Osteoblast (primary cell): ENCODE measurements around the gene TUBB. TPM values are rescaled to one million over a fixed set of nuclear protein-coding genes. Genes with fewer than 3 reads are reported as not detected.

Source experiments
- DNase-seq: peaks from one replicate; pipeline ENCODE4 v3.0.0; 2011; ENCODE audit warnings: low spot score, mixed read lengths; ENCODE audit not compliant: insufficient read length; ENCODE audit errors: missing footprints
- H2AFZ ChIP-seq: 2 replicates; pipeline ENCODE4 v1.6.0; 2011; ENCODE audit warnings: mild to moderate bottlenecking, low read length
- H3K27ac ChIP-seq: 2 replicates; pipeline ENCODE4 v1.5.1; 2011; ENCODE audit warnings: mild to moderate bottlenecking, low read depth, low read length, moderate library complexity
- H3K27me3 ChIP-seq: 2 replicates; pipeline ENCODE4 v1.6.0; 2012; ENCODE audit warnings: mild to moderate bottlenecking, control low read depth, inconsistent platforms, low read length, moderate library complexity; ENCODE audit not compliant: insufficient read depth
- H3K36me3 ChIP-seq: 2 replicates; pipeline ENCODE4 v1.5.1; 2011; ENCODE audit warnings: mild to moderate bottlenecking, low read length, control low read depth, moderate library complexity; ENCODE audit not compliant: insufficient read depth
- H3K4me1 ChIP-seq: 2 replicates; pipeline ENCODE4 v1.5.1; 2011; ENCODE audit warnings: mild to moderate bottlenecking, low read length, control low read depth, moderate library complexity; ENCODE audit not compliant: insufficient read depth
- H3K4me2 ChIP-seq: 2 replicates; pipeline ENCODE4 v1.6.0; 2011; ENCODE audit warnings: mild to moderate bottlenecking, low read length; ENCODE audit not compliant: insufficient read depth
- H3K4me3 ChIP-seq: fragments of 200-600 bp; sonication (generic); 3 replicates; pipeline ENCODE4 v1.5.1; 2012; ENCODE audit warnings: mild to moderate bottlenecking, low read length, inconsistent platforms; ENCODE audit not compliant: insufficient read depth
- H3K79me2 ChIP-seq: 2 replicates; pipeline ENCODE4 v1.6.0; 2012; ENCODE audit warnings: mild to moderate bottlenecking, low read length, control low read depth, inconsistent platforms; ENCODE audit not compliant: insufficient read depth
- H3K9me3 ChIP-seq: 2 replicates; pipeline ENCODE4 v1.5.1; 2011; ENCODE audit warnings: low read depth, low read length, control low read depth
- H4K20me1 ChIP-seq: 2 replicates; pipeline ENCODE4 v1.6.0; 2012; ENCODE audit warnings: mild to moderate bottlenecking, low read length, control low read depth; ENCODE audit not compliant: insufficient read depth
- CTCF ChIP-seq: IDR thresholded peaks from 2 replicates; pipeline ENCODE4 v1.5.1; 2011; ENCODE audit warnings: mild to moderate bottlenecking, low read depth, low read length, moderate library complexity; ENCODE audit errors: extremely low read depth
- total RNA-seq: library from RNA; depleted of rRNA; stranded (reverse); fragments of >200 nt; gene quantifications from 2 replicates; pipeline ENCODE4 v1.2.3, GENCODE V29; 2012

TUBB gene
- total RNA-seq, 1 donor: 509 TPM

GRCh38 chr6:30703821-30704220 is 16.3 kb upstream of the TUBB start:
- Histone ChIP-seq H3K27ac (no peak overlapping the region), H3K4me2 (no peak overlapping the region), H3K4me3 (no peak overlapping the region), H3K4me1 (peaks cover 6% of the 10 kb centered on the region), H2AFZ (no peak overlapping the region), H4K20me1 (no peaks in the 10 kb centered on the region), H3K27me3 (no peaks in the 10 kb centered on the region), H3K36me3 (peaks cover 55% of the 10 kb centered on the region), H3K9me3 (no peaks in the 10 kb centered on the region), H3K79me2 (no peaks in the 10 kb centered on the region)
- DNase-seq: no peak
- TF ChIP-seq CTCF: no peak

- Histone ChIP-seq H3K4me1 (peaks cover 6% of the 10 kb centered on the region), H3K27me3 (no peaks in the 10 kb centered on the region), H2AFZ (no peak overlapping the region), H3K9me3 (no peaks in the 10 kb centered on the region), H3K36me3 (peaks cover 63% of the 10 kb centered on the region), H3K4me2 (no peak overlapping the region), H4K20me1 (no peaks in the 10 kb centered on the region), H3K4me3 (no peak overlapping the region), H3K27ac (no peak overlapping the region), H3K79me2 (no peaks in the 10 kb centered on the region)
- no peak for TF ChIP-seq CTCF
- no peak for DNase-seq
These were observed 14.5 kb upstream of the TUBB start for GRCh38 chr6:30705620-30706019.

GRCh38 chr6:30707281-30707850 is 12.8 kb upstream of the TUBB start:
- H3K36me3 ChIP-seq: peaks cover 77% of the 10 kb centered on the region
- H3K27me3 ChIP-seq: no peaks in the 10 kb centered on the region
- no peaks in the 10 kb centered on the region for H4K20me1 ChIP-seq
- H3K4me1 ChIP-seq: peaks cover 6% of the 10 kb centered on the region
- H3K79me2 ChIP-seq: no peaks in the 10 kb centered on the region
- TF ChIP-seq CTCF: no peak
- no peak overlapping the region for H3K4me3 ChIP-seq
- no peak overlapping the region for H3K4me2 ChIP-seq
- no peaks in the 10 kb centered on the region for H3K9me3 ChIP-seq
- no peak for DNase-seq
- no peak overlapping the region for H3K27ac ChIP-seq
- no peak overlapping the region for H2AFZ ChIP-seq

- no peak overlapping the region for H3K4me3 ChIP-seq
- no peak for DNase-seq
- TF ChIP-seq CTCF: no peak
- H3K4me2 ChIP-seq: no peak overlapping the region
- no peak overlapping the region for H2AFZ ChIP-seq
- H4K20me1 ChIP-seq: no peaks in the 10 kb centered on the region
- H3K27me3 ChIP-seq: no peaks in the 10 kb centered on the region
- no peaks in the 10 kb centered on the region for H3K9me3 ChIP-seq
- no peak overlapping the region for H3K27ac ChIP-seq
- no peaks in the 10 kb centered on the region for H3K4me1 ChIP-seq
- peaks cover 77% of the 10 kb centered on the region for H3K36me3 ChIP-seq
- no peaks in the 10 kb centered on the region for H3K79me2 ChIP-seq
These were observed 10.9 kb upstream of the TUBB start for GRCh38 chr6:30709101-30709868.
